HG02798 (cell line): ENCODE data around the gene NEDD4L.
A peak's percentile ranks its signal among the peaks of the same experiment; 100 is the strongest.

Experiments
- ATAC-seq: cut with Tn5 transposase; IDR thresholded peaks from one replicate; pipeline ENCODE4 v1.9.1; 2021; ENCODE audit warnings: mild to moderate bottlenecking; ENCODE audit not compliant: unreplicated experiment, poor library complexity

The NEDD4L gene

DNA sequence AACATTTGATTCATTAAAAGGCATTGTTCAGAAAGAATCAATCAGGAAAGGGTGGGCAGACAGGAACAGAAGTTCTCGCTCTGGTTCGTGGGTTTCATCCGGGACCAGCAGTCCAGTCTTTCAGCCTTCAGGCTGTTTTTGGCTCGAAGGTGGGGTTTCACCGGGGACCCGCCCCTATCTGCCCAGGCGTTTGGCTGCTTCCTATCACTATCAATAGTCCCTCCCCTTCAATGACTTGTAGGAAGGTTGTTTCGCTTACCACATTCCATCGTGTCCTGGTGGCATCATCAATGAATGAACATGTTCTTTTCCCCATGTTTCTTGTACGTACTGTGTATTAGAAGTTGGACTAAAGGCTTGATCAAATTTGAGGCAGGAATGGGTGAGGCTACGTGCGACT is 130.3 kb downstream of the NEDD4L start:
- ATAC-seq = no peak

DNA sequence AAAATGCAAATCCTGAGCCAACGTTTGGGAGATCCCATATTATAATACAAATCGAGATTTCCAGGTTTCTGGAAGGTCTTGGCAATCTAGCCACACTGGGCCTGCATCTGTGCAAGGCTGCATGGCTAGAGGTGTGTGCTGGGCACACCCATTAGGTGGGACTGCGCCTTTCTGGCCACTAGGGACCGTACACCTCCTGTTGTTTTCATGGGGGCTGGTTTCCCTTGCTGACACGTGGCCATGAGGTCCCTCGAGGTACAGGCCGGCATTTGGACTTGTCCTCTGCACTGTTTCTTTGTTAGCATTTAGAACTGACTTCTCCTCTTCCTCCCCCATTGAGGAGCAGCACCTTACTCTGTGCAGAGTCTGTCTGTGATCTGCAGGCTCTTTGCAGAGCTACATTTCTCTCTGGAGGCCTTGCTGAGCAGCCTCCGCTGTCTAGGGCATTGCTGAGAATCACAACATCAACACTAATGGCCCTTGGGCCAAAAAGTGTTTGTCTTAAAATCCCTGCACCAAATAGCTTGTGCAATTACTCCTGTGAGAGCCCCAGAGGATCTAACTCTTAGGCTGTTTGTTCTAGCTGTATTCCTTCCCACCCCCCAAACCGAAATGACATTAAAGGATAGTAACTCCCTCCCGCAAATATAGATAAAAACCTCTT is 131.2 kb downstream of the NEDD4L start:
- ATAC-seq = no peak

DNA sequence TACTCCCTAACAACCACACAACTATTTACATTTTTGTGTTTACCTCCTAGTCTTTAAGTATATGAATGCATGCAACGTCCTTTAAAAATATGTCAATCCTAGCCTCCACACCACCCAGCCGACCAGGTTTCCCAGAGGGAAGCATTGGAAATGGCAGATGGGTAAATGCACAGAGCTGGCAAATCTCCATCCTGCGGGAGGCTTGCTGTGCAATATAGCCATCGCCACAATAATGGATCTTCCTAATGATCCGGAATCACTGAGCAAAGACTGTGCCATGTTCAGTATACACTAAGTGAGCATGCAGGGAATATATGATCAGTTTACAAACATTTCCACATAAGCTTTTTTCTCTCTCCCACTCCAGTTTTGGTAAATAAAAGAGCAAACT is 131.8 kb downstream of the NEDD4L start:
- ATAC-seq = no peak

DNA sequence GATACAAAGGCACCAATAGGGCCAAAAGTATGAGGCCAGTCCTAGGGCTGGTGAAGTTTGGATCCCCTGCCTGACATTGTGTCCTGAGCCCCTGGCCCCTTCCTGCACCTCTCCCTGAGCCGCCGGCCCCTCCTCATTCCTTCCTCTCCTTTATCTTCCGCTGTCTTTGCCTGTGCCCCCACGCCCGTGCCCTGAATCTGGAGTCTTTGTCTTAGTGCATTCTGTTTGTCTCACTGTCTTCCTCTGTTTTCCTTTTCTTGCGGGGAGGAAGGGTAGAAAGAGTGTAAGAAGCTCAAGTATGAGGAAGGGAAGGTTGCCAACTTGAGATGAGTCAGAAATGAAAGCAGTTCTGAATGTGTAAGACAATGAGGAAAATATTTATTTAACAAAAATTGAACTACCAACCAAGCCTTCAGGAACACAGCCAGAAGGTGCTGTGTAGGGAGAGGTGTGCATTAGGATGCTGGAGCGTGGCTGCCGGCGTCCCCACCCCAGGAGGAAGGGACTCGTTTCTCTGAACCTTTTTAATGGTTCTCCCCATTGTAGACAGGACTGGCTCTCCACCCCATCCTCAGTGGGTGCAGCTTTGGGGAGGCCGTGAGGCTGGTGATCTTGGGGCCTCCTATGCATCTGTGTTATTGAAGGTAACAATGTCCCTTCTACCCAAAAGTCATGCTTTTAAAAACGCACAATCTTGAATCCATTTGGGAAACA is 133.1 kb downstream of the NEDD4L start:
- ATAC-seq = no peak

DNA sequence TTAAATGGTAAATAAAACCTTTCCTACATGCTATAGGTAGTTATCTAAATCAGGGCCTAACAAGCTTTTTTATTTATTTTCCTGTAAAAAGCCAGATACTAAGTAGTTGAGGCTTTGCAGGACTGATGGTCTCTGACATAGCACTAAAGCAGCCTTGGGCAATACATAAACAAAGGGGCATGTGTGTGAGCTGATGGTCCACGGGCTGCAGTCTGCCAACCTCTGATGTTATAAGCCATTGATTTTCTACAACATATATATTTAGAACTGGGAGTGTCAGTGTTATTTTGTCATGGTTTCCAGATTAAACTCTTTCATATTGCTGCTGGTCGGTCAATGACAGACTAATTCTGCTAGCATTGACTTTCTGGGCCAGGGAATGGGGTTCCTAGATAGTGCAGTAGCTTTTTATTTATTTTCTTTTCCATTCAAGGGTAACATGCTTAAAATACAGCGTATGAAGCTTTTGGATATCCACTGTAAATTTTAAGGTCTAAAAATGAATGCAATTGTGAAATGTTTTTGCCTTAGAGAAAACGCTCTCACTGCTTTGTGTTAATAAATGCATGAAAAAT is 134.0 kb downstream of the NEDD4L start:
- ATAC-seq = no peak

DNA sequence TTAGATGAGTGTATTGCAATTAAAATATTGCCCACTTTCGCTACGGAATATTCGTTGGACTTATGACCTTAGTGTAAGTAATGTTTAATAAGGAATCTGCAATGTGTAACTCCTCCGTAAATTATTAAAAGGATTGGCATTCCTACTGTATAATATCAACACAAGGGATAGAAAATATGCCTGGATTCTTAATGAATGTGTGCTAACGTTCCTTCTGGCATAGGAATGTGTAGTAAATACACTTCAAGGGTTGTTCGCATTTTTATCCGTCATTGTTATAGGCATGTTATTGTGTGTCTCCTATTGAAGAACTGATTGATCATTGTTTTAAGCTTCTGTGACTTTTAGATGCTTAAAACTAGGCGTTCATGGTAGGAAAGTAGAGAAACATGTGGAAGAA is 134.5 kb downstream of the NEDD4L start:
- ATAC-seq = no peak

DNA sequence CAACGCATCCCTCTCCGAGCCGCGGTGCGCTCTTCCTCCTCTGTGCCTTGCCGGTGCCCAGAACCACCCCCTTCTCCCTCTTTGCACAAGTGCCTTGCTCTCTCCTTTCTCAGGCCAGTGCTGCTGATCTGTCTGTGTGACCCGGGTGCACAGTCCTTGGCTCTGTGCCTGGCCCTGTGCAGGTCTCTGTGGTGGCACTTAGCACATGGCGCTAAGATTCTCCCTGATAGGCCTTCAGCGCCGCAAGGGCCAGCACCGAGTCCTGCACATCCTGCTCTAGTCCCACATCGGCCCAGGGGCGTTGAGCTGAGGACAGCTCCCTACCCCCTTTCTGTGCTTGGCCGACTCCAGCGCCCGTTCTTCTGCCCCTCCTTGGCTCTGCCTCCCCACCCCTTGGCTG is 136.1 kb downstream of the NEDD4L start:
- no peak for ATAC-seq

DNA sequence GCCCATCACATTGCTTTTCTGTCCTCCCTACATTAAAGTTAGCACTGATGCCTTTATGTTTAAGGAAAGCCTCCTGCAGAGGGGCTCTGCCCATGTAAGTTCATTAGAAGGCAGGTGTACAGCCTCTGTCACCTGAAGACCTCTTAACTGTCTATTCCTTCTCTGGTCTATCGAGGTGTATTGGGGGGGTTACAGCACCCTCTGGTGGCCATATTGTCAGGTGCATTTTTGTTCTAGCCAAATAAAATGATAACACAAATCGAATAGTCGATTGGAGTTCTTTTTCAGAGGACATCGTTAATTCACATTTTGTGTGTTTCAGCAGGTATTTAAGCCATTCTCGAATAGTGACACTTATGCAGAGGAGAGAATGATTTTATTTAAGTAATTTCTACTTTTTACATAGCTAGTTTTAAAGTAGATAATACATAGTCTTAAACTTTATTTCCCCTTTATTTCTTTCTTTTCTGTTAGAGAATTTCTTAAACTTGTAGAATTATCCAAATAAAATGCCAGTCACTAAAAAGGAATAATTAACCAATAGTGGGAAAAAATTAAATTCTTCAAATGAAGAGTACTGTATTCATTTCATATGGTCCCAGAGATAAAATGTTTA is 136.8 kb downstream of the NEDD4L start:
- ATAC-seq = peak; percentile 39

DNA sequence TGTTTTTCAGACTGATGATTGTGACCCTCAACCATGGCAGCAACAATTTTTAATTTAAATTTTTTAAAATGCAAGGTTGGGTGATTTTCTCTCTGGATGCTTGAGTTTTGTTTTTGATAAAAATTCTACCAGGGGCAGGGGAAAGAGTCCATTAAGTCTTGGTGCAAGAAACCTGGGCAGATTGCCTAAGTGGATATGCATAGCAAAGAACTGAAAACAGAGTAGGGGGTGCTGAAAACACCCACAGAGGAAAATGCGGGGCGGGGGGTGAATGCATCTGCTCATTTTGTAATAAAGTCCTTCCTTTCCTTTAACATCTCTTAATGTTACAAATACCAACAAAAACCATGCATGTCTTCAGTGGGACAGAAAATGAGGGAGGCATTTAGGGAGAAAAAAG is 138.0 kb downstream of the NEDD4L start:
- ATAC-seq = no peak

DNA sequence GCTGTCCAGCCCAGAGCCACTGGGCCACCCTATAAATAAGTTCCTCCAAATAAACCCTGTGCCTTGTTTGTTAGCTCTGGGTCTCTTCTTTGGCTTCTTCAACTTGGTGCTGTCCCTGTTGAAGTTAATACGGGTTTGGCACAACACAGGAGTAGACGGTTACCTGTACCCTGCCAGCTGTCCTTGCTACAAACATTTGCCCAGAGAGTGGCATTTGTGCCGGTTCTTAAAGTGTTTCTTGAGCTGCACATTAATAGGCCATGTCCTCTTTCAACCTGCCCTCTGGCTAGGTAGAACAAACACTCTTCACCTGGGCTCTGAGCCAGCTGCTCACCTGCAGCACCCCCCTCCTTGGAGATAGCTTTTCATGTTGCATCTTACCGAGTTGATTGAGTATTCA is 139.2 kb downstream of the NEDD4L start:
- no peak for ATAC-seq

DNA sequence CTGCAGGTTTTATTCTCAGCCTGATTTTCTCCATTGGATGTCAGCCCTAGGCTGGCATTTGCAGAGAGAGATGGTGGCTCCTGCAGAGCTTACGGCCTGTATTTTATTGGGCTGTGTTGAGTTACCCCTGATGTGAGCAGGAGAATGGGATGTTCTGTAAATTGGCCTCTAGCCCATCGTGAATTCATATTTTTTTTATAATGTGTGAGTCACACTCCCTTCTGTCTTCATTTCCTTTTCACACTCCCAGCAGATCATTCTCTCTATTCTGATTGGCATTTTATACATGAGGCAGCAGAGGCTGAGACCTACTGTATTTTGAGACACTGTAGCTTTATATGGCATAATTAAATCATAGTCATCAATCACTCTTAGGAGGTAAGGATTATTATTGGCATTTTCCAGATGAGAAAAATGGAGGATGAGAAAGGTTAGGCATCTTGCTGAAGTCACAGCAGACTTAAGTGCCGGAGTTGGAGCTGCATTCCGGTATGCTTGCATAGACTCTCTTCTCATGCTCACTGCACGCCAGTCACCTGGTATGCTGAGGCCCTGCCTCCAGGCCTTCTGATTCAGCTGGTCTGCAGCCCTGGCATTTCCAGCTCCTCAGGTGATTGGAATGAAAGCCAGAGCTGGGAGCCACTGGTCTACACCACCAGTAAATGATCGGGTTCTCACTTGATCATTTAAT is 142.4 kb downstream of the NEDD4L start:
- ATAC-seq = no peak

DNA sequence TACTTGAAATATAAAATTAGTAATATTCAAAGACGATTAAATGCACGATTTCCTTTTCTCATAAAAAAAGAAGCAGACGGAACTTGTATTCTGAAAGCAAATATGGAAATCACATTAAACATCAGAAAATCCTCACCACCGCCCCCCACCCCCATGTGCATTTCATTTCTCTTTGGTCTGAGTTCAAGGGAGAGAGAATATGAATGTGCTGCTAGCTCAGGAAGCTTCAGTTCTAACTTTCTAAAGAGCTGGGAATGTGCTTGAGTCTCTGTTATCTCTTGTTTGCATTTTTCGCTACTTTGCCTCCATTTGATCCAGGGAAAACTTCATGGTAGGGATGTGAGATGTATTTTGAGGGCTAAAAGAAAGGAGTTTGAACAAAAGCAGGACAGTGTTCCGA is 143.6 kb downstream of the NEDD4L start:
- no peak for ATAC-seq

DNA sequence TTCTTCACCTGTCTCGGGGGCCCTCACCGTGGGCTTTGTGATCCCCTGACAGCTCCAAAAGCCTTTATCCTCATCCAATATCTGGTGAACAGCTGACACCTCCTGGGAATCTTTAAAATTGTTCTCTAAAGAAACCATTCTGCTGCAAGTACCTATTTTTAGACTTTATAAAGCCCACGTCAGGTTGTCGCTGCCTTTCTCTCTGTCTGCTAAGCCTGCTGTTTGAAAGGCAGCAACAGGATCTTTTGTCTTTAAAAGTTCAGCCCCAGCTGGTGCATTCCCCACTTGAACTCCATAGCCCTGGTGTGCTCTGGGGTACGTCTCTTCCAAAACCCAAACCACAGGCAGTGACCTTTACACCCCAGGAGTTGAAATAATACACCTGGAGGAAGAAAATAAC is 145.0 kb downstream of the NEDD4L start:
- no peak for ATAC-seq

DNA sequence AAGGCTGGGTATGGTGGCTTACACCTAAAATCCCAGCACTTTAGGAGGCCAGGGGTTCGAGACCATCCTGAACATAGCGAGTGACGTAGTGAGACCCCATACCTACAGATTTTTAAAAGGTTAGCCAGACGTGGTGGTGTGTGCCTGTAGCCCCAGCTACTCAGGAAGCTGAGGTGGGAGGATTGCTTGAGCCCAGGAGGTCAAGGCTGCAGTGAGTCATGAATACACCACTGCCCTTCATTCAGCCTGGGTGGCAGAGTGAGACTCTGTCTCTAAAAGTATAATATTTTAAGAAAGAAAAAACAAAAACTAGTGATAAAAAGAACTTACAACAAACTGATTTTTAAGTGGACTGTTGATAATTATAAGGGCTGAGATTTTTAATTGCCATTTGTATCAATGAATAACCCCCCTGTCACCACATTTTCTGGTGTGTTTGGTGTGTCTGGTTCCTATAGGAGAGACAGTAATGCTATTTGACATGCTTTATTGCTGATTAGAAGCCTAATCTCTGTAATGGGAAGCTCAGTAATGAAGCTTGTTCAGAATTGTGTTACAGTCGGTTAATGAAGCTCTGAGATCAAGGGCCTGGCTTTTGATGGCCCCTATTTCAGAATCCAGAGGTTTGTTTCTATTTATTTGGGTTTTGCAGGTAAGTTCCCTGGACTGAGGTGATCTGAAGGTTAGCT is 147.0 kb downstream of the NEDD4L start:
- ATAC-seq = no peak

DNA sequence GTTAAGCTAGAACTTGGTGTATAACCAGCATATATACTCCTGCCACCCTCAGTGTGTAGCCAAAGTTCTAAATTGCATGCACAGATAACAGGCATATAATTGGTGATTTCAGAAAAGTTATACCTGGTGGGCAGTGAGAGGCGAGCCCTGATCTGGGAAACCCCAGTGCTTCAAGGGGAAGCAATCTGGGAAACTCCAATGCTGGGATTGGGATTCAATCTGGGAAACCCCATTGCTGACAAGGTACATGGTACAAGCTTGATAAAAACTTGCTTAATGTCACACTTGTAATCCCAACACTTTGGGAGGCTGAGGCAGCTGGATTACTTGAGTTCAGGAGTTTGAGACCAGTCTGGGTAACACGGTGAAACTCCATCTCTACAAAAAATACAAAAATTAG is 147.6 kb downstream of the NEDD4L start:
- ATAC-seq = no peak

DNA sequence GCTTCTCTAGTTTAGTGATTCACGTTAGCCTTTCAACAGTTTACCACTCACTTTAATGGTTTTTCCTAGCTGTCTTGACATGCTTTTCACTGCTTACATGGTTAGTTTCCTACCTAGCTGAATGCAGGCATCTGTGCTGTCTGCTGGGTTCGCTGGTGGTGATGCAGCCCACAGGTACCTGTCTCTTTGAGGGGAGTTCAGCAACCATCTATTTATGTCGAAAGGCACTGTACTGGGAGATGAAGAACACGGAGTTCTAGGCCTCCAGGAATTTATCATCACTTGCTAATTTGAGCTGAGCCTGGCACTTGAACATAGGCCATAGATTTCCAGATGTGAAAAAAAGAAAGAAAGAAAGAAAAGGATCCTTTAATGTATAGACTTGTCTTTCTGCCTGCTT is 148.5 kb downstream of the NEDD4L start:
- ATAC-seq = no peak

DNA sequence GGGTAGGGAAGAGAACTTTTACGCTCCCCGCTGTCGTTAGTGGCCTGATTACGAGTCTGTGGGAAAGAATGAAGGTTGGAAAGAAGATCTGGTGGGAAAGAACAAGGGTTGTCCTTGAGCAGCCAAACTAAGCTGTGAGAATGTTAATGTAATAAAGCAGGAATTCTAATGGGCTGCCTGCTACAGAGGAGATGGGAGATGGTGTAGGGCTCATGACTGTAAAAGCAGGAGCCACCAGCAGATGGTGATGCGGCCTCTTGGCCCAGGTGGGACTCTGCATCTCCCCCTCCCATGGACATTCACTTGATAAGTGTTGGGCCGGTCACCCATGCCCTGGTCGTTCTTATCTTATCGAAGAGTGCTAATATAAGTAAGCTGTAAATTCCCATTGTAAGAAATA is 150.0 kb downstream of the NEDD4L start:
- no peak for ATAC-seq

DNA sequence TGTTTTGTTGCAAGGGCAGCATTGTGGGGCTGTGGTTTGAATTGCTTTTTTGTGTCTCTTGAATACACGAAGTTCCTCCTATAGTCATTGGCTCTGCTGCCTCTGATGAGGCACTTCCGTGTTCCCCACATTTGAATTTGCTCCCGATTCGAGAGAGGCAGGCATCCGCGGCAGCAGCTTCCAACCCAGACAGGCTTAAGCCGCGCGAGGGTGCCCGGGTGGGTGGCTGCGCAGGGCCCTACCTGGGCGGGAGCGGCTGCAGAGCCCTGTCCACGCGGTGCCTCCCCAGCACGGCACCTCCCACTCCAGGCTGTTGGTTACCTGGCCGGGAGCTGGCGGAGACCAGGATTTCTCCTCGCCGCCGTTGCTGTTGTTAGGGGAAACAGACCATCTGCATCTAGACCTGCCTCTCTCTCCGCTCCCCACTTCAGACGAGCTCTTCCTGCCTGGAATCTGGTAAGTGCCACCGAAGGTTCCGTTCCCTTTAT is 151.3 kb downstream of the NEDD4L start:
- peak; percentile 63 for ATAC-seq

DNA sequence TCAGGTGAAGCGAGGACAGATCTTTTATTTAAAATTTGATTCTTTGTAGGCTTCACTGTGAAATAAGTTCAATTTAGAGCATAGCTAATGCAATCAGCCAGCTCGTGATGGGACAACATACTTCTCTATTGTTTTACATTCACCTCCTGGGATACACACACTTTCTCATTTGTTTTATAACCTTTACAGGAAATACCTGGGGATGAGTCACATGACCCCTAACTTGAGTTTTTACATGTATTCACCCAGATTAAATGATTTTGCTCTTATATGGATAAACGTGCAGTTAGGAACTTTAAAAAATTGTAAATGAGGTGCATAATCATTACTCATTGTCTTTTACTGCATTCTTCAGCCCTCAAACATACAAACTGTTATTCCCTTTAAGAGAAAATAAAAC is 152.1 kb downstream of the NEDD4L start:
- ATAC-seq = no peak
